Left lung (tissue), 10 donors: Measurements from ENCODE around the gene SPOP. TPM values are rescaled to one million over a fixed set of nuclear protein-coding genes. Genes with fewer than 3 reads are reported as not detected.

Experiments
- ATAC-seq: fragments of 200-7000 bp; cut with Tn5 transposase; one replicate; pipeline ENCODE4 v1.9.1; 2020; ENCODE audit warnings: moderate library complexity
- DNase-seq, 4 donors: peaks; one replicate each; pipeline ENCODE4 v3.0.0-alpha.2; 2013 to 2020
- H3K27ac ChIP-seq, 2 donors: fragments of 200-600 bp; sonication (generic) in 1 of 2; one replicate each; pipeline versions ENCODE4 v1.5.0 to v1.8.0; 2020 to 2021
- H3K27me3 ChIP-seq, 2 donors: fragments of 200-600 bp; sonication (generic) in 1 of 2; one replicate each; pipeline versions ENCODE4 v1.5.0 to v1.8.0; 2020 to 2021
- H3K36me3 ChIP-seq, 2 donors: fragments of 200-600 bp; sonication (generic) in 1 of 2; one replicate each; pipeline versions ENCODE4 v1.5.0 to v1.8.0; 2020 to 2021
- H3K4me1 ChIP-seq, 2 donors: fragments of 200-600 bp; one replicate each; pipeline ENCODE4 v1.8.0; 2021
- H3K4me3 ChIP-seq, 2 donors: fragments of 200-600 bp; sonication (generic) in 1 of 2; one replicate each; pipeline versions ENCODE4 v1.5.0 to v1.8.0; 2020 to 2021; ENCODE audit warnings: mild to moderate bottlenecking in 1 of 2
- H3K9me3 ChIP-seq, 2 donors: fragments of 200-600 bp; sonication (generic) in 1 of 2; one replicate each; pipeline versions ENCODE4 v1.5.0 to v1.8.0; 2020 to 2021
- CTCF ChIP-seq, 2 donors: fragments of 200-600 bp; sonication (generic) in 1 of 2; IDR thresholded peaks; one replicate each; pipeline versions ENCODE4 v1.5.0 to v1.8.0; 2021; ENCODE audit warnings: antibody characterized with exemption in 2 of 2
- intact Hi-C, 2 donors: fragments of 100-400 bp; cut with DNase I; formaldehyde crosslinking; loops; one replicate each; pipeline versions ENCODE4 v1.11.2 to v1.14.2; 2022
- polyA plus RNA-seq, 6 donors: library from polyadenylated mRNA; unstranded; fragments of 120-200 nt; gene quantifications; one replicate each; pipeline ENCODE4 v1.2.1, GENCODE V29; 2013; ENCODE audit not compliant: insufficient read length in 6 of 6
- total RNA-seq, 2 donors: library from RNA; stranded (reverse); fragmentation: NEBNext Ultra II Directional; extraction: Animal tissue kit (Norgen Biotek cat#: 25700); gene quantifications; one replicate each; pipeline ENCODE4 v1.2.1, GENCODE V29; 2021
- donor health status: DM: no; HTN: yes; CAD: no.
- donor health status: DM: no; HTN: no; CAD: no.

The SPOP gene
- total and polyA plus RNA-seq, 8 donors, result 68.7 to 89.6 (median 79.1) TPM

GRCh38 chr17:49580981-49581647 is 96.8 kb downstream of the SPOP start:
- H3K36me3 ChIP-seq, result no peaks in the 10 kb centered on the region
- H3K4me3 ChIP-seq, result no peak overlapping the region
- no peak for TF ChIP-seq CTCF (IDR thresholded peaks at IDR 0.05)
- DNase-seq (no peak), ATAC-seq (no peak)
- H3K27ac ChIP-seq, result no peak overlapping the region
- H3K27me3 ChIP-seq, result peaks cover 0 to 19% of the 10 kb centered on the region in 2 donors
- H3K4me1 ChIP-seq, result peaks cover 5 to 14% of the 10 kb centered on the region in 2 donors
- intact Hi-C loops, result no loop called here
- H3K9me3 ChIP-seq, result no peaks in the 10 kb centered on the region

- intact Hi-C loops, result no loop called here
- Histone ChIP-seq H3K4me3 (no peak overlapping the region), H3K27me3 (peaks cover 0 to 29% of the 10 kb centered on the region in 2 donors), H3K36me3 (no peaks in the 10 kb centered on the region), H3K9me3 (no peaks in the 10 kb centered on the region), H3K4me1 (peaks cover 8 to 23% of the 10 kb centered on the region in 2 donors), H3K27ac (no peak overlapping the region)
- ATAC-seq (no peak), DNase-seq (no peak)
- no peak for TF ChIP-seq CTCF (IDR thresholded peaks at IDR 0.05)
These were observed 97.7 kb downstream of the SPOP start for GRCh38 chr17:49580055-49580721.

- Histone ChIP-seq H3K36me3 (no peaks in the 10 kb centered on the region), H3K4me3 (no peak overlapping the region), H3K9me3 (no peaks in the 10 kb centered on the region), H3K27ac (no peak overlapping the region), H3K27me3 (peaks cover 0 to 35% of the 10 kb centered on the region in 2 donors), H3K4me1 (peaks cover 8 to 27% of the 10 kb centered on the region in 2 donors)
- DNase-seq, result no peak
- no peak for ATAC-seq
- intact Hi-C loops, result loop anchor here (10.0 kb wide), 3 partner anchors 115 to 275 kb away; partner anchors contain the start of gene KAT7 (in 1 of the 2)
- TF ChIP-seq CTCF (IDR thresholded peaks at IDR 0.05), result no peak
These were observed 98.4 kb downstream of the SPOP start for GRCh38 chr17:49579522-49579921.

GRCh38 chr17:49578952-49579500 is 98.9 kb downstream of the SPOP start:
- intact Hi-C loops, result loop anchor here (10.0 kb wide), 3 partner anchors 116 to 276 kb away; partner anchors contain the start of gene KAT7 (in 1 of the 2)
- no peak for DNase-seq
- no peaks in the 10 kb centered on the region for H3K9me3 ChIP-seq
- ATAC-seq, result no peak
- H3K27ac ChIP-seq, result no peak overlapping the region
- H3K4me3 ChIP-seq, result no peak overlapping the region
- peaks cover 8 to 32% of the 10 kb centered on the region in 2 donors for H3K4me1 ChIP-seq
- no peak for TF ChIP-seq CTCF (IDR thresholded peaks at IDR 0.05)
- peaks cover 0 to 40% of the 10 kb centered on the region in 2 donors for H3K27me3 ChIP-seq
- no peaks in the 10 kb centered on the region for H3K36me3 ChIP-seq

GRCh38 chr17:49578414-49578813 is 99.5 kb downstream of the SPOP start:
- peaks cover 8 to 38% of the 10 kb centered on the region in 2 donors for H3K4me1 ChIP-seq
- DNase-seq (no peak), ATAC-seq (no peak)
- peaks cover 0 to 46% of the 10 kb centered on the region in 2 donors for H3K27me3 ChIP-seq
- no peaks in the 10 kb centered on the region for H3K36me3 ChIP-seq
- no peaks in the 10 kb centered on the region for H3K9me3 ChIP-seq
- intact Hi-C loops, result loop anchor here (10.0 kb wide), 3 partner anchors 116 to 276 kb away; partner anchors contain the start of gene KAT7 (in 1 of the 2)
- no peak for TF ChIP-seq CTCF (IDR thresholded peaks at IDR 0.05)
- H3K27ac ChIP-seq, result no peak overlapping the region
- H3K4me3 ChIP-seq, result no peak overlapping the region
